SU-DHL-6 (cell line): Measurements from ENCODE around the gene PLA2G4E.

ENCODE experiments used
- H2AFZ ChIP-seq: fragments of 200-600 bp; sonication (generic); 2 replicates; pipeline ENCODE4 v1.6.1; 2014; ENCODE audit warnings: low read depth, mild to moderate bottlenecking, moderate library complexity, mixed read lengths, antibody characterized with exemption, low read length; ENCODE audit not compliant: severe bottlenecking
- H3F3A ChIP-seq: fragments of 200-600 bp; shearing (Covaris generic); 2 replicates; pipeline ENCODE4 v1.6.0; 2016; ENCODE audit warnings: antibody characterized with exemption, mild to moderate bottlenecking; ENCODE audit not compliant: insufficient read depth
- H3K27ac ChIP-seq: fragments of 200-600 bp; sonication (generic); 2 replicates; pipeline ENCODE4 v1.5.1; 2016; ENCODE audit warnings: low read depth, mild to moderate bottlenecking, low read length, moderate library complexity, mixed read lengths
- H3K27me3 ChIP-seq: fragments of 200-600 bp; sonication (generic), shearing (Covaris generic); 2 replicates; pipeline ENCODE4 v1.6.0; 2014; ENCODE audit warnings: mild to moderate bottlenecking, low read length
- H3K36me3 ChIP-seq: fragments of 200-600 bp; sonication (generic); 2 replicates; pipeline ENCODE4 v1.6.1; 2014; ENCODE audit warnings: mild to moderate bottlenecking, low read length, mixed read lengths
- H3K4me2 ChIP-seq: fragments of 300-600, 200-600 bp; shearing (Covaris generic), sonication (generic); 2 replicates; pipeline ENCODE4 v1.6.0; 2014; ENCODE audit warnings: low read length, low read depth, mild to moderate bottlenecking; ENCODE audit not compliant: poor library complexity, severe bottlenecking
- H3K4me3 ChIP-seq: fragments of 200-600 bp; sonication (generic); 2 replicates; pipeline ENCODE4 v1.5.1; 2014; ENCODE audit warnings: antibody characterized with exemption, low read length, mild to moderate bottlenecking, mixed read lengths; ENCODE audit not compliant: insufficient read depth, poor library complexity, severe bottlenecking
- H3K79me2 ChIP-seq: fragments of 200-600 bp; sonication (generic); 2 replicates; pipeline ENCODE4 v1.6.1; 2014; ENCODE audit warnings: mild to moderate bottlenecking, low read length, moderate library complexity; ENCODE audit not compliant: insufficient read depth
- H3K9ac ChIP-seq: fragments of 200-600 bp; sonication (generic); 2 replicates; pipeline ENCODE4 v1.7.0; 2014; ENCODE audit warnings: mild to moderate bottlenecking, low read length
- H3K9me2 ChIP-seq: fragments of 200-600 bp; sonication (generic); replicated peaks from 2 replicates; pipeline ENCODE4 v1.6.1; 2014; ENCODE audit warnings: low read length; ENCODE audit not compliant: insufficient read depth
- H3K9me3 ChIP-seq: fragments of 200-600 bp; sonication (generic); 2 replicates; pipeline ENCODE4 v1.6.1; 2014; ENCODE audit warnings: low read length, mixed read lengths; ENCODE audit not compliant: insufficient read depth
- H4K20me1 ChIP-seq: fragments of 200-600 bp; sonication (generic); 2 replicates; pipeline ENCODE4 v1.6.1; 2014; ENCODE audit warnings: low read depth, mild to moderate bottlenecking, antibody characterized with exemption, low read length, moderate library complexity, mixed read lengths
- EZH2phosphoT487 ChIP-seq: fragments of 200-600 bp; sonication (generic), shearing (Covaris generic); conservative IDR thresholded peaks from 2 replicates; pipeline ENCODE4 v1.6.1; 2018; ENCODE audit warnings: mild to moderate bottlenecking, antibody characterized with exemption, low read length, moderate library complexity, mixed read lengths
- TF ChIP-seq, protein P1 (sequence below): fragments of 200-600 bp; sonication (generic); IDR thresholded peaks from one replicate; pipeline ENCODE4 v1.5.1; 2017; ENCODE audit warnings: antibody characterized with exemption, mild to moderate bottlenecking, low read length, moderate library complexity; ENCODE audit not compliant: insufficient read depth, poor library complexity, severe bottlenecking

The PLA2G4E gene

DNA sequence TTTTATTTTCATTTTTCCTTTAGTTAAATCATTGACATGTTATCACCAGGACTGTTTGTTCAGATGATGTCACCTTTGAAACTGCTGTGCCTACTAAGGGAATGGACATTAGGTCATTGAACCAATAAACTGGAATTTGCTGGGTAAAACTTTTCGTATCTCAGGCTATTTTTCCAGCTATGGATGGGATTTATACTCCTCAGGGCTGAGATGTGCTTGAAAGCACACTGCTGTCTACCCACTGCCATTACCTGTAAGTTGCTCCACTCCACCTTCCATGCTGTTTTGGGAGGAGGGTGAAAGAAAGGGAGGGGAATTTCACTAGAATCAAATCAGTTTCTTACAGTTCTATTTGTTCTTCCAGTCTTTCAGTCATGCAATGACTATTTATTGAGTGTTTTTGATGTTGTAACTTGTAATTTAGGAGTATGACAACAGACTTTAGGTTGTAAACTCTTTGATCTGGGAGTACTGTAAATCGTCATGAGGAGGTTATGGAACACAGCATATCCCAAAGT, 59.8 kb downstream of the PLA2G4E start:
- Histone ChIP-seq H3F3A (no peaks in the 10 kb centered on the region), H3K27ac (no peak overlapping the region), H2AFZ (no peak overlapping the region), H4K20me1 (no peaks in the 10 kb centered on the region), H3K27me3 (no peaks in the 10 kb centered on the region), H3K36me3 (no peaks in the 10 kb centered on the region), H3K9ac (no peak overlapping the region), H3K79me2 (no peaks in the 10 kb centered on the region; the same call in 1 of the 2 replicates), H3K4me2 (no peak overlapping the region), H3K9me3 (0 out of 2 replicates have a peak, but pooled peaks cover 3% of the 10 kb centered on the region), H3K9me2 (no peaks in the 10 kb centered on the region), H3K4me3 (no peak overlapping the region)
- TF ChIP-seq, protein P1, sequence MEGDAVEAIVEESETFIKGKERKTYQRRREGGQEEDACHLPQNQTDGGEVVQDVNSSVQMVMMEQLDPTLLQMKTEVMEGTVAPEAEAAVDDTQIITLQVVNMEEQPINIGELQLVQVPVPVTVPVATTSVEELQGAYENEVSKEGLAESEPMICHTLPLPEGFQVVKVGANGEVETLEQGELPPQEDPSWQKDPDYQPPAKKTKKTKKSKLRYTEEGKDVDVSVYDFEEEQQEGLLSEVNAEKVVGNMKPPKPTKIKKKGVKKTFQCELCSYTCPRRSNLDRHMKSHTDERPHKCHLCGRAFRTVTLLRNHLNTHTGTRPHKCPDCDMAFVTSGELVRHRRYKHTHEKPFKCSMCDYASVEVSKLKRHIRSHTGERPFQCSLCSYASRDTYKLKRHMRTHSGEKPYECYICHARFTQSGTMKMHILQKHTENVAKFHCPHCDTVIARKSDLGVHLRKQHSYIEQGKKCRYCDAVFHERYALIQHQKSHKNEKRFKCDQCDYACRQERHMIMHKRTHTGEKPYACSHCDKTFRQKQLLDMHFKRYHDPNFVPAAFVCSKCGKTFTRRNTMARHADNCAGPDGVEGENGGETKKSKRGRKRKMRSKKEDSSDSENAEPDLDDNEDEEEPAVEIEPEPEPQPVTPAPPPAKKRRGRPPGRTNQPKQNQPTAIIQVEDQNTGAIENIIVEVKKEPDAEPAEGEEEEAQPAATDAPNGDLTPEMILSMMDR: no peak
- TF ChIP-seq EZH2phosphoT487: no peak

DNA sequence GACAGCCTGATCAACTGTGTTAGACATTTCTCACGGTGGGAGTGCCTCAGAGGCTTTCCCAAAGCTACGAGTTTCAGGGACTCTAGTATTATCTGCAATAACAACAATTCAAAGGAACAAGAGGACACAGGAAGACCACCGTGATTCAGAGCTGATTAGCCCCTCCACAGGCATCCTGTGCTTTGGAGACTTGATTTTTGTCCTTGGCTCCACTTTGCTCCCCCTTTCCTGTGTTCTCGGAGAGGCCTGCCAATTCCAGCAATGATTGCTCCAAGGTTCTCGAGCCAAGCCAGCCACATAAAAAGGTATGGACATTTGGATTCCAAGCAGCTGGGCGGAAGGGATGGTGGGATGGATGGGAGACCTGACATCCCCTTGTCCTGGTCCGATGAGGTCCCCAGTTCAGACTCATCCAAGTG, 62.8 kb downstream of the PLA2G4E start:
- Histone ChIP-seq H3K36me3 (no peaks in the 10 kb centered on the region), H3K9ac (no peak overlapping the region), H3K9me2 (no peaks in the 10 kb centered on the region), H3K27ac (no peak overlapping the region), H3K27me3 (no peaks in the 10 kb centered on the region), H2AFZ (no peak overlapping the region), H3F3A (no peaks in the 10 kb centered on the region), H3K4me2 (no peak overlapping the region), H3K79me2 (no peaks in the 10 kb centered on the region; the same call in 1 of the 2 replicates), H3K4me3 (no peak overlapping the region), H4K20me1 (no peaks in the 10 kb centered on the region), H3K9me3 (0 out of 2 replicates have a peak, but pooled peaks cover 3% of the 10 kb centered on the region)
- no peak for TF ChIP-seq EZH2phosphoT487
- TF ChIP-seq, protein P1: no peak

DNA sequence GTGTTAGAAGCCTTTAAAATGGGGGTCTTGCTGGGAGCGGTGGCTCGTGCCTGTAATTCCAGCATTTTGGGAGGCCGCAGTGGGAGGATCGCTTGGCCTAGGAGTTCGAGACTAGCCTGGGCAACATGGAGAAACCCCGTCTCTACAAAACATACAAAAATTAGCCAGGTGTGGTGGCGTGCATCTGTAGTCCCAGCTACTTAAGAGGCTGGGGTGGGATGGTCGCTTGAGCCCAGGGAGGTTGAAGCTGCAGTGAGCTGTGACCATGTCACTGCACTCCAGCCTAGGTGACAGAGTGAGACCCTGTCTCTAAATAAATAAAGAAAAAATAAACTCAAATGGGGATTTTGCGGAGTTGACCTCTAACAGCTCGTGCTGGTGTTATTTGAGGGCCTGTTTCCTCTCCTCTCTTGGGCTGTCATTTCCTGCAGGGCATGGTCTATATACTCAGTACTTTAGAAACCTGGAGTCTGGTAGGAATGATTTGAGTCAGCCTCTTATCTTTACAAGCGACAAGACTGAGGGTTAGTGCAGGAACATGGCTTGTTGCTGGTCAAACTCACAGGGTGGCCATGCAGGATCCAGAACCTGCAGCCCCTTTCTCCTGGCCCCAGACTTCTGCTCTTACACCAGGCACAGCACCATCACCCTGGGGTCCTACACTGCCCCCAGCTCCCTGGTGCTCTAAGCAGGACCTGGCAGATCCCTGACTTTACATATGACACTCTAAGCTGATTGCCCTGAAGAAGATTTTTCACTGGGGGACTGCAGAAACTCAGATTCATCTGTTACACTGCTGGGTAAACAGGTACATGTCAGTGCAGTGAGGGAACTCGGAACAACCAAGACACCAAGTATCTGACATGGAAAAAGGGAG, 63.6 kb downstream of the PLA2G4E start:
- H3K27ac ChIP-seq: no peak overlapping the region
- no peaks in the 10 kb centered on the region; the same call in 1 of the 2 replicates for H3K79me2 ChIP-seq
- 0 out of 2 replicates have a peak, but pooled peaks cover 3% of the 10 kb centered on the region for H3K9me3 ChIP-seq
- no peak for TF ChIP-seq EZH2phosphoT487
- TF ChIP-seq, protein P1: no peak
- no peaks in the 10 kb centered on the region for H3K9me2 ChIP-seq
- no peaks in the 10 kb centered on the region for H3K36me3 ChIP-seq
- H3K9ac ChIP-seq: no peak overlapping the region
- H4K20me1 ChIP-seq: no peaks in the 10 kb centered on the region
- H3K4me2 ChIP-seq: no peak overlapping the region
- no peak overlapping the region for H2AFZ ChIP-seq
- no peaks in the 10 kb centered on the region for H3F3A ChIP-seq
- H3K27me3 ChIP-seq: no peaks in the 10 kb centered on the region
- H3K4me3 ChIP-seq: no peak overlapping the region
